HG03354 (cell line): ENCODE results near the gene STK24.

Source experiments
- ATAC-seq: cut with Tn5 transposase; IDR thresholded peaks from one replicate; pipeline ENCODE4 v1.9.1; 2021; ENCODE audit warnings: mild to moderate bottlenecking; ENCODE audit not compliant: unreplicated experiment, poor library complexity, severe bottlenecking

Gene STK24

DNA sequence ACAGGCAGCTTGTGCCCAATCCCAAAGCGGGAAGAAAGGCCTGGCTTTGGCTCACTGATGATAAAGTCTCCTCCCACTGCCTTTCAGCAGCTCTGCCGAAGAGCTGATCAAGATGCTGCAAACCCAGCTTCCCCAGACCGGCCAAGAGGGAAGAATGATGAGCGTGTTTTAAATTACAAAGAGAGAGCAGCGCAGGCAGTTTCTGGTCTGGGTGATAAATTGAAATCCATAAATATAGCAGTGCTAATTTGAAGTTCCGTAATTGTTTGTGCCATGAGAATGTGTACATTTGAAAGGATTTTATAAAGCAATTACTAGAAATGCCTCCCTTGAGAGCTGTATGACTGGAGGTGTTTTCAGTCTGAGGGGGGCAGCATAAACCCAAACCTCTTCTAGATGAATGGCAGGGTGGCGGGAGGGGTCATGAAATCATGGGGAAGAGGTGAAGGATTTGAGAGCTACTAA, 171.8 kb downstream of the STK24 start:
- no peak for ATAC-seq

DNA sequence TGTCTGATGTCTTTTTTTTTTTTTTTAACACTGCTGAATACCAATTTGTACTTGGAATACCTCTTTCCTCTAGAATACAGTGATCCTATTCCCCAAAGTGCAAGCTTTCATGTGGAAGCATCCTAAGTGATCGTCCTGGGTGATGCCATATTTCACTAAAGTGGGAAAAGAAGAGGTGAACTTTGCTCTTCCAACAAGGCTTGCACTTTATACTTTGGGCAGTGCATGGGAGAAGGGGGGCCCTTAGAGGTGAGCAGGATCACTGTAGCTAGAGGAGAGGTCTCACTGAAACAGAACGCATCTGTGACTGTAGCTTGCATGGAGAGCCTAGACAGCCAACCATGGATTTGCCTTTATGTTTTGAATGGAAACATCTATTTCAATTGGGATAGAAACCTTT, 173.8 kb downstream of the STK24 start:
- no peak for ATAC-seq

DNA sequence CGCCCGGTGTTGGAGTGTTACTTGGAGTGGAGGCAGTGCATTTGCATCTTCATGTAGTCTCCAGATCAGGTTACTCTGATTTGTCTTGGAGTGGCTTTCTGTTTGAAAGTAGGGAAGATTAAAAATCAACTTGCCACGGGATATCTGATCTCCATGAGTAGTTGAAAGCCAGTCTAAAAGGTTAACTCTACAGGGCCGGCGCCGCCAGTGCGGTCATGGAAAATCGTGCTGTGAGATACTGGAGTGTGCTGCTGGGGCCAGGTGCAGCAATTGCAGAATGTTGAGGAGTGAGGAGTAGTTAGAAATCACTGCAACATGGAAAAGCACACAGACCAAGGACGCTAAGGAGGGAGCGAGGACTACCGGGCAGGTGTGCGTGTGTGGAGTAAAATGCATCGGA, 175.0 kb downstream of the STK24 start:
- no peak for ATAC-seq

DNA sequence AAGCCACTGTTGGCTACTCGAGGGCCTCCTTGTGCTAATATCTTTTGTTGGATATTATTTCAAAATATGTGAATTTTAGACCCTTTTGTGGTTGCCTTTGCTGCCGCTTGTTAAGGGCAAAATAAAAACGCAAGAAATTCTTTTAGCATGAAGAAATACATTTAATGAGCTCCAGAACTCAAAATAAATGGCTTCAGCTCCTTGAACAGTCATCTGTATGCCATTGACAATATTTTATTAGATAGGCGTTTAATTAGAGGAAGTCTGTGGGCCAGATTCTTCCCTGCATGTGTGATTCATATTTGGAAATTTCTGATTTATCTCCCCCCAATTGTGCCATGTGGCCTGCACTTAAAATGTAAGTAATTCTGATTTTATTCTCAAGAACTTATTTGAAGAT, 177.2 kb downstream of the STK24 start:
- ATAC-seq: no peak

DNA sequence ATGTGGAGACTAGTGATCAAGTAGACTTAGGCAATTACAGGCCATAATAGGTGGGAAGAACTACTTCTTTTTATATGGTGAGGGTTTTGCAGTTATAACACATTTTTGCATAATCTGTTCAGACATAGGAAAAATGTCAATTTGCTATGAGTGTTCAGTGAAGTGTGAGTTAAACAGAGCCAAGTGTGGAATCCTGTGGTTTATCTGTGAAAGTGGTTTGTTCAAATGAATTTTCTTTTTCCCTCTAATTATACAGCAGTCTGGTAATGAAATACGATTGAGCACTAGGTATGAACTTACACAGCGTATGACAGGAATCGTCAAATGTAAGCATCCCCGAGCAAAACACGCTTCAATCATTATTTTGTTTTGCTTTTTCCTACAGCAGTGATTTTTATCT, 178.3 kb downstream of the STK24 start:
- no peak for ATAC-seq

DNA sequence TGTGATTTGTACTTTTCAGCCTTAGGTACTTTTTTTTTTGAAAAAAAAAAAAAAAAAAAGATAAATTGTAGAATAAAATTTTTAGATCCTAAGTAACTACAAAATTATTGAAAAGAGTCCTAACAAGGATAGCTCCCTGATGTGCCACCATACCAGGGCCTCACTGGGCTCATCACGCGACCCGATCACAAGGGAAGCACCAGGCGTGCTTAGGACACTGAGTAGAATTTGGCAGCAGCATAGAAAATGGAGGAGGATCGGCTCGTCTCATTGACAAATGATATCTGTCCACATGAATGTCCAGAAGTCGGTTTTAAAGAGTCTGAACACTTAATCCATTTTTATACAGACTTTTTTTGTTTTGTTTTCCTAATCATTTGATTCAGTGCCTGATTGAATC, 179.0 kb downstream of the STK24 start:
- no peak for ATAC-seq

DNA sequence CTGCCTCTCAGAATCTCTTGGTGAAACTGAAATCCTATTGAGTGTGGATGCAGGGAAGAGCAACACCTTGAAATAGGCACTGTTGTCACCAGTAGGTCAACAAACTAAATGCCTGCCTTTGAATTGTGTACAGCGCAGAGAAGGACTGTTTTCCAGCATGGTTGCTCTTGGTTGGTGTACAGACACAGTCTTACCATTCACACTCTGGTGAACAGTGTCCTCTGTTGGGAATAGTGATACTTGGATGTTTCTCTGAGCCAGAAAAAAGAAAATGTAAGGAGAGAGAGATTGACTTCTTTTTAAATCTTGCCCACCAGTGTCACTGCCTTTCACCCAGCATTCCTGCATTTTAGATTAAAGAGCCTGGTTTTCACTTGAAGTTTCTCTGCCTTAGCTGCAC, 179.7 kb downstream of the STK24 start:
- ATAC-seq: no peak

DNA sequence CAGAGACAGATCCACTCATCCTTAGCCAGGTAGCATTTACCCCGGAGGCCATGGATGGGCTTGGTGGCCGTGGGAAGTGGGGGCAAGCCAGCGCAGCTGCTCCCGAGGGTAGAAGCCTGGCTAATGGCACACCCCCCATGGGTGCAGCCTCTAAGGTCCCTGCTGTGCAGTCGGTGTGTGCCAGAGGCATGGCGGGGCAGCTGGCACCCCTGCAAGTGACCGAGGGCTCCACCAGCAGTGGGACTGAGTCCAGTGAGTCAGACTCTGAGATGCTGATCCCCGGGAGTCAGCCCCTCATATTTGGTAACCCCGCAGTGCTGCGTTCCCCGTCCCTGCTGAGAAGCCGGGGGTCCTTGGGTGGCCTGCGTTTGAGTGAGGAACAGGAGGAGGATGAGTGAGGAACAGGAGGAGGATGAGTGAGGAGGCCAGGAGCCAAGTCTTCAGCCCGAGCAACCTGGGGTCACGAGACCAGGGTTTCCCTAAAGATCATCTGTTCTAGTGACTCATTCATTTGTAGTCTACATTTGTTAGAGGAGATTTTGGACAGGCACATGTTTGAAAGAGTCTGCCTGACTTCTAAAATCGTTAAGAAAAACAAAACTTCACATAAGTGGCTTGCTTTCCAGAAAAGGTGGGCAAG, 180.7 kb downstream of the STK24 start:
- no peak for ATAC-seq
